Right ventricle myocardium superior (tissue), 1 donor: ENCODE data around the gene DIPK1C. TPM values are rescaled to one million over a fixed set of nuclear protein-coding genes. Genes with fewer than 3 reads are reported as not detected.

ENCODE experiments used
- ATAC-seq: fragments of 200-7000 bp; cut with Tn5 transposase; one replicate; pipeline ENCODE4 v1.9.1; 2020; ENCODE audit warnings: mild to moderate bottlenecking; ENCODE audit not compliant: poor library complexity
- DNase-seq: peaks from one replicate; pipeline ENCODE4 v3.0.0-alpha.2; 2020
- intact Hi-C: fragments of 100-400 bp; cut with DNase I; formaldehyde crosslinking; loops from one replicate; pipeline ENCODE4 v1.11.2; 2022
- total RNA-seq: library from RNA; stranded (reverse); fragmentation: NEBNext Ultra II Directional; extraction: Animal tissue kit (Norgen Biotek cat#: 25700); gene quantifications from one replicate; pipeline ENCODE4 v1.2.1, GENCODE V29; 2021
- donor health status: DM: no; HTN: yes; CAD: no; lungs with severe emphysema.

DIPK1C gene
- total RNA-seq, 1 donor from 2014 or later = 3.3 TPM

GRCh38 chr18:74435740-74436139 is 21.4 kb downstream of the DIPK1C start:
- intact Hi-C loops = no loop called here
- DNase-seq (no peak), ATAC-seq (no peak)

- no peak for ATAC-seq
- no peak for DNase-seq
- intact Hi-C loops = no loop called here
Measured at GRCh38 chr18:74434466-74434865, 22.6 kb downstream of the DIPK1C start.

GRCh38 chr18:74430806-74431571 is 26.1 kb downstream of the DIPK1C start:
- intact Hi-C loops = no loop called here
- DNase-seq (no peak), ATAC-seq (no peak)

- no peak for ATAC-seq
- DNase-seq = no peak
- intact Hi-C loops = no loop called here
Measured at GRCh38 chr18:74430231-74430630, 26.9 kb downstream of the DIPK1C start.

GRCh38 chr18:74429096-74429495 is 28.0 kb downstream of the DIPK1C start:
- intact Hi-C loops = no loop called here

GRCh38 chr18:74427442-74428112 is 29.5 kb downstream of the DIPK1C start:
- ATAC-seq (no peak), DNase-seq (no peak)
- intact Hi-C loops = no loop called here

More at GRCh38 chr18:74429096-74429495, 28.0 kb downstream of the DIPK1C start:
- no peak for DNase-seq
- no peak for ATAC-seq

GRCh38 chr18:74425876-74426275 is 31.2 kb downstream of the DIPK1C start:
- intact Hi-C loops = no loop called here
- ATAC-seq (no peak), DNase-seq (no peak)

GRCh38 chr18:74425161-74425560 is 31.9 kb downstream of the DIPK1C start:
- intact Hi-C loops = no loop called here
- DNase-seq (no peak), ATAC-seq (no peak)

- DNase-seq = no peak
- intact Hi-C loops = no loop called here
- ATAC-seq = no peak
Measured at GRCh38 chr18:74422541-74422940, 34.6 kb downstream of the DIPK1C start.

GRCh38 chr18:74420926-74421325 is 36.2 kb downstream of the DIPK1C start:
- intact Hi-C loops = no loop called here
- DNase-seq = no peak
- ATAC-seq = no peak

GRCh38 chr18:74420481-74420880 is 36.6 kb downstream of the DIPK1C start:
- intact Hi-C loops = no loop called here
- DNase-seq = peak; percentile 63
- no peak for ATAC-seq

GRCh38 chr18:74419761-74420160 is 37.3 kb downstream of the DIPK1C start:
- intact Hi-C loops = no loop called here
- ATAC-seq = no peak
- no peak for DNase-seq

GRCh38 chr18:74418023-74418422 is 39.1 kb downstream of the DIPK1C start:
- DNase-seq = no peak
- no peak for ATAC-seq
- intact Hi-C loops = no loop called here

GRCh38 chr18:74416124-74416523 is 41.0 kb downstream of the DIPK1C start:
- no peak for DNase-seq
- intact Hi-C loops = no loop called here
- ATAC-seq = no peak

GRCh38 chr18:74414953-74415515 is 42.1 kb downstream of the DIPK1C start:
- intact Hi-C loops = no loop called here
- no peak for DNase-seq
- ATAC-seq = peak; percentile 56

GRCh38 chr18:74413836-74414235 is 43.3 kb downstream of the DIPK1C start:
- ATAC-seq = no peak
- no peak for DNase-seq
- intact Hi-C loops = no loop called here

- DNase-seq (no peak), ATAC-seq (no peak)
- intact Hi-C loops = no loop called here
Measured at GRCh38 chr18:74412116-74412880, 44.8 kb downstream of the DIPK1C start.

- ATAC-seq (no peak), DNase-seq (no peak)
- intact Hi-C loops = no loop called here
Measured at GRCh38 chr18:74411475-74411874, 45.6 kb downstream of the DIPK1C start.

- no peak for ATAC-seq
- intact Hi-C loops = no loop called here
Measured at GRCh38 chr18:74410441-74410992, 46.6 kb downstream of the DIPK1C start.

More at GRCh38 chr18:74410441-74410992, 46.6 kb downstream of the DIPK1C start:
- DNase-seq = no peak
